Measurements from ENCODE around the gene TOX4.

GRCh38 chr14:21440859-21441258 lies 36.1 kb upstream of the TOX4 start:
- no peak for TF ChIP-seq POLR2AphosphoS5 (IDR thresholded peaks at IDR 0.05)
- TF ChIP-seq CTCF (IDR thresholded peaks at IDR 0.05), result no peak
- TF ChIP-seq POLR2A (IDR thresholded peaks at IDR 0.05), result no peak
